HepG2 (cell line): ENCODE data around the gene CCR9. TPM values are rescaled to one million over a fixed set of nuclear protein-coding genes. Genes with fewer than 3 reads are reported as not detected.
A peak's percentile ranks its signal among the peaks of the same experiment; 100 is the strongest.

Experiments
- ATF1 ChIP-seq: IDR thresholded peaks from 2 replicates; pipeline ENCODE4 v1.6.1; 2016; ENCODE audit warnings: mild to moderate bottlenecking, control low read depth
- EEA1 ChIP-seq: sonication (generic); formaldehyde crosslinking; IDR thresholded peaks from 2 replicates; pipeline ENCODE4 v1.5.1; 2020; ENCODE audit warnings: mild to moderate bottlenecking, missing genetic modification reagents, borderline replicate concordance
- FOXM1 ChIP-seq: sonication (generic); formaldehyde crosslinking; IDR thresholded peaks from 2 replicates; pipeline ENCODE4 v1.5.0; 2020; ENCODE audit warnings: missing genetic modification reagents
- GATAD2A ChIP-seq: IDR thresholded peaks from 2 replicates; pipeline ENCODE4 v1.6.1; 2016
- HOXA3 ChIP-seq: sonication (generic); formaldehyde crosslinking; IDR thresholded peaks from 2 replicates; pipeline ENCODE4 v1.5.0; 2020; ENCODE audit warnings: missing genetic modification reagents
- KAT8 ChIP-seq: IDR thresholded peaks from 2 replicates; pipeline ENCODE4 v1.6.1; 2016; ENCODE audit warnings: missing genetic modification reagents, missing compliant biosample characterization
- KLF12 ChIP-seq: sonication (generic); formaldehyde crosslinking; IDR thresholded peaks from 2 replicates; pipeline ENCODE4 v1.4.0; 2020; ENCODE audit warnings: missing genetic modification reagents, borderline replicate concordance
- MZF1 ChIP-seq: sonication (generic); formaldehyde crosslinking; IDR thresholded peaks from 2 replicates; pipeline ENCODE4 v1.8.1; 2023; ENCODE audit warnings: mild to moderate bottlenecking, missing genetic modification reagents, borderline replicate concordance
- NR2C2 ChIP-seq: sonication (generic); formaldehyde crosslinking; IDR thresholded peaks from 2 replicates; pipeline ENCODE4 v1.4.0; 2020; ENCODE audit warnings: missing genetic modification reagents, mild to moderate bottlenecking, moderate library complexity, borderline replicate concordance
- SNAI1 ChIP-seq: sonication (generic); formaldehyde crosslinking; IDR thresholded peaks from 2 replicates; pipeline ENCODE4 v1.5.0; 2020; ENCODE audit warnings: mild to moderate bottlenecking, missing genetic modification reagents, borderline replicate concordance
- SP2 ChIP-seq: sonication (generic); formaldehyde crosslinking; IDR thresholded peaks from 2 replicates; pipeline ENCODE4 v1.5.1; 2020; ENCODE audit warnings: mild to moderate bottlenecking, missing genetic modification reagents
- STAT6 ChIP-seq: sonication (generic); formaldehyde crosslinking; IDR thresholded peaks from 2 replicates; pipeline ENCODE4 v1.4.0; 2020; ENCODE audit warnings: missing genetic modification reagents, mild to moderate bottlenecking, borderline replicate concordance
- THAP11 ChIP-seq: IDR thresholded peaks from 2 replicates; pipeline ENCODE4 v1.6.1; 2016; ENCODE audit warnings: missing biosample characterization, missing genetic modification reagents
- USF2 ChIP-seq, 2 experiments: sonication (generic) in 1 of 2; formaldehyde crosslinking in 1 of 2; IDR thresholded peaks; 2 replicates each; pipeline versions ENCODE4 v1.5.1 to v1.6.1; 2011 to 2020; ENCODE audit warnings: borderline replicate concordance in 1 of 2, low read depth in 1 of 2, low read length in 1 of 2, mild to moderate bottlenecking in 1 of 2, missing genetic modification reagents in 1 of 2, moderate library complexity in 1 of 2
- ZBTB1 ChIP-seq: sonication (generic); formaldehyde crosslinking; IDR thresholded peaks from 2 replicates; pipeline ENCODE4 v1.4.0; 2020; ENCODE audit warnings: missing genetic modification reagents, borderline replicate concordance
- ZC3H13 ChIP-seq: sonication (generic); formaldehyde crosslinking; IDR thresholded peaks from 2 replicates; pipeline ENCODE4 v1.8.1; 2023; ENCODE audit warnings: mild to moderate bottlenecking, missing genetic modification reagents, moderate library complexity
- ZNF230 ChIP-seq: sonication (generic); formaldehyde crosslinking; IDR thresholded peaks from 2 replicates; pipeline ENCODE4 v1.4.0; 2020; ENCODE audit warnings: mild to moderate bottlenecking, missing genetic modification reagents
- ZNF33B ChIP-seq: sonication (generic); formaldehyde crosslinking; IDR thresholded peaks from 2 replicates; pipeline ENCODE4 v1.5.1; 2020; ENCODE audit warnings: mild to moderate bottlenecking, missing genetic modification reagents
- ZNF678 ChIP-seq: sonication (generic); formaldehyde crosslinking; IDR thresholded peaks from 2 replicates; pipeline ENCODE4 v1.4.0; 2020; ENCODE audit warnings: mild to moderate bottlenecking, missing genetic modification reagents
- ZNF761 ChIP-seq: sonication (generic); formaldehyde crosslinking; conservative IDR thresholded peaks from 2 replicates; pipeline ENCODE4 v1.4.0; 2020; ENCODE audit warnings: mild to moderate bottlenecking, missing genetic modification reagents
- ZSCAN12 ChIP-seq: sonication (generic); formaldehyde crosslinking; IDR thresholded peaks from 2 replicates; pipeline ENCODE4 v1.9.0; 2021; ENCODE audit warnings: mild to moderate bottlenecking, missing genetic modification reagents
- polyA plus RNA-seq, 8 experiments: library from polyadenylated mRNA; depleted of rRNA in 3 of 8; stranded (reverse) in 7 of 8; unstranded in 1 of 8; fragments of >200 nt; fragmentation: Illumina TruSeq in 4 of 8; extraction: Trizol in 4 of 8; gene quantifications; 2 replicates each; pipeline versions ENCODE4 v1.2.1 to v1.2.3, GENCODE V29; 2011 to 2016; ENCODE audit warnings: low read depth in 4 of 8, missing spikeins in 1 of 8, mixed read lengths in 1 of 8; ENCODE audit not compliant: insufficient read depth in 1 of 8
- total RNA-seq, 5 experiments: library from RNA; depleted of rRNA; stranded (reverse); fragments of >200 nt; fragmentation: Illumina TruSeq; extraction: Trizol; gene quantifications; 2 replicates each; pipeline ENCODE4 v1.2.3, GENCODE V29; 2016; ENCODE audit warnings: low read depth in 1 of 5
- TF ChIP-seq, protein P1 (sequence below): sonication (generic); formaldehyde crosslinking; IDR thresholded peaks from 2 replicates; pipeline ENCODE4 v1.4.0; 2020; ENCODE audit warnings: missing genetic modification reagents

CCR9 gene
- total and polyA plus RNA-seq, 2 of the 13 experiments (the other 11 are each of a cell fraction or from before 2014, with no cell fraction given) = not detected

GRCh38 chr3:45841757-45842491 lies 44.4 kb upstream of the CCR9 start, which contains the start of gene LZTFL1 (continued):
- TF ChIP-seq, protein P1, sequence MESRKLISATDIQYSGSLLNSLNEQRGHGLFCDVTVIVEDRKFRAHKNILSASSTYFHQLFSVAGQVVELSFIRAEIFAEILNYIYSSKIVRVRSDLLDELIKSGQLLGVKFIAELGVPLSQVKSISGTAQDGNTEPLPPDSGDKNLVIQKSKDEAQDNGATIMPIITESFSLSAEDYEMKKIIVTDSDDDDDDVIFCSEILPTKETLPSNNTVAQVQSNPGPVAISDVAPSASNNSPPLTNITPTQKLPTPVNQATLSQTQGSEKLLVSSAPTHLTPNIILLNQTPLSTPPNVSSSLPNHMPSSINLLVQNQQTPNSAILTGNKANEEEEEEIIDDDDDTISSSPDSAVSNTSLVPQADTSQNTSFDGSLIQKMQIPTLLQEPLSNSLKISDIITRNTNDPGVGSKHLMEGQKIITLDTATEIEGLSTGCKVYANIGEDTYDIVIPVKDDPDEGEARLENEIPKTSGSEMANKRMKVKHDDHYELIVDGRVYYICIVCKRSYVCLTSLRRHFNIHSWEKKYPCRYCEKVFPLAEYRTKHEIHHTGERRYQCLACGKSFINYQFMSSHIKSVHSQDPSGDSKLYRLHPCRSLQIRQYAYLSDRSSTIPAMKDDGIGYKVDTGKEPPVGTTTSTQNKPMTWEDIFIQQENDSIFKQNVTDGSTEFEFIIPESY (CRISPR knock-in tag) = peak; percentile 80
- no peak for TF ChIP-seq EEA1 (CRISPR knock-in tag)
- peak; percentile 42; the same call in 1 of the 2 replicates for TF ChIP-seq NR2C2 (CRISPR knock-in tag)
- TF ChIP-seq KAT8 (CRISPR knock-in tag) = peak; percentile 88
- TF ChIP-seq ATF1 (CRISPR knock-in tag) = peak; percentile 50; the same call in 1 of the 2 replicates
- peak; percentile 85 for TF ChIP-seq THAP11 (CRISPR knock-in tag)
- TF ChIP-seq MZF1 (CRISPR knock-in tag) = no peak
- TF ChIP-seq KLF12 (CRISPR knock-in tag) = peak; percentile 63
- peak; percentile 98 for TF ChIP-seq USF2 (IDR thresholded peaks at IDR 0.05; ENCODE audit: low read depth, low read length)
- TF ChIP-seq USF2 (CRISPR knock-in tag; IDR thresholded peaks at IDR 0.05; ENCODE audit: borderline replicate concordance) = peak; percentile 98; the same call in 1 of the 2 replicates
- no peak; the same call in 1 of the 2 replicates for TF ChIP-seq STAT6 (CRISPR knock-in tag)
- TF ChIP-seq ZNF678 = no peak
- peak; percentile 15; the same call in 1 of the 2 replicates for TF ChIP-seq SNAI1
- no peak for TF ChIP-seq FOXM1 (CRISPR knock-in tag)
- peak; percentile 80; the same call in 1 of the 2 replicates for TF ChIP-seq HOXA3
- 0 out of 2 replicates have a peak, but pooled peaks have one; percentile 14 for TF ChIP-seq ZNF33B (CRISPR knock-in tag)
- TF ChIP-seq GATAD2A = peak; percentile 40; the same call in 1 of the 2 replicates
- TF ChIP-seq ZNF761 = no peak
- 0 out of 2 replicates have a peak, but pooled peaks have one; percentile 55 for TF ChIP-seq ZNF230
- no peak for TF ChIP-seq ZC3H13 (CRISPR knock-in tag)
- peak; percentile 97 for TF ChIP-seq SP2 (CRISPR knock-in tag)
- TF ChIP-seq ZBTB1 = no peak
- TF ChIP-seq ZSCAN12 = no peak
